HG03520 (cell line): ENCODE data around the gene NDUFS2.
"Not testable (repeated sequence)": the region's sequence is repeated elsewhere in the genome, so short reads cannot be mapped to it uniquely, and the experiment has no call there.

ENCODE experiments used
- ATAC-seq: cut with Tn5 transposase; IDR thresholded peaks from one replicate; pipeline ENCODE4 v1.9.1; 2021; ENCODE audit warnings: mild to moderate bottlenecking, moderate library complexity; ENCODE audit not compliant: unreplicated experiment

The NDUFS2 gene

GRCh38 chr1:161242313-161242712 is 40.1 kb downstream of the NDUFS2 start:
- ATAC-seq = no peak

GRCh38 chr1:161244888-161245287 is 42.7 kb downstream of the NDUFS2 start:
- no peak for ATAC-seq

GRCh38 chr1:161250100-161250499 is 47.9 kb downstream of the NDUFS2 start:
- ATAC-seq = not testable (repeated sequence)

GRCh38 chr1:161250829-161251228 is 48.7 kb downstream of the NDUFS2 start:
- ATAC-seq = no peak

- ATAC-seq = no peak
These were observed 49.4 kb downstream of the NDUFS2 start for GRCh38 chr1:161251579-161251978.

GRCh38 chr1:161255302-161255701 is 53.1 kb downstream of the NDUFS2 start:
- not testable (repeated sequence) for ATAC-seq

GRCh38 chr1:161255955-161256520 is 53.9 kb downstream of the NDUFS2 start:
- ATAC-seq = not testable (repeated sequence)

GRCh38 chr1:161257109-161257508 is 54.9 kb downstream of the NDUFS2 start:
- not testable (repeated sequence) for ATAC-seq

GRCh38 chr1:161258439-161259344 is 56.5 kb downstream of the NDUFS2 start, which contains the start of gene PCP4L1:
Gene PCP4L1, plus strand, starts transcription at chr1:161258745. Its CDS starts 230 bp downstream, at chr1:161258975.
- no peak for ATAC-seq

GRCh38 chr1:161259345-161259702 is 57.2 kb downstream of the NDUFS2 start:
- no peak for ATAC-seq

GRCh38 chr1:161259765-161260164 is 57.6 kb downstream of the NDUFS2 start:
- no peak for ATAC-seq

GRCh38 chr1:161260376-161261260 is 58.5 kb downstream of the NDUFS2 start:
- ATAC-seq = no peak

- no peak for ATAC-seq
These were observed 59.4 kb downstream of the NDUFS2 start for GRCh38 chr1:161261261-161262235.
